Adrenal gland (tissue), 12 donors: ENCODE measurements around the gene BICRAL. TPM values are rescaled to one million over a fixed set of nuclear protein-coding genes. Genes with fewer than 3 reads are reported as not detected.
"Not testable (repeated sequence)": the region's sequence is repeated elsewhere in the genome, so short reads cannot be mapped to it uniquely, and the experiment has no call there.

Source experiments
- DNase-seq, 7 donors: peaks; one replicate each; pipeline ENCODE4 v3.0.0-alpha.2; 2019 to 2020
- H3K27ac ChIP-seq, 5 donors: fragments of 200-600 bp; sonication (generic) in 4 of 5; 1 replicate in 3 of 5; 2 replicates in 2 of 5; pipeline versions ENCODE4 v1.5.1 to v1.8.0; 2016 to 2020; ENCODE audit warnings: mild to moderate bottlenecking in 1 of 5
- H3K27me3 ChIP-seq: fragments of 200-600 bp; 2 replicates; pipeline ENCODE4 v1.8.0; 2021
- H3K36me3 ChIP-seq, 2 donors: fragments of 200-600 bp; replicated peaks in 1 of 2; 1 replicate in 1 of 2; 2 replicates in 1 of 2; pipeline versions ENCODE4 v1.5.1 to v1.8.0; 2018 to 2022
- H3K4me1 ChIP-seq, 2 donors: fragments of 200-600 bp; replicated peaks in 1 of 2; 1 replicate in 1 of 2; 2 replicates in 1 of 2; pipeline versions ENCODE4 v1.5.1 to v1.8.0; 2018 to 2021
- H3K4me3 ChIP-seq, 4 donors: fragments of 200-600 bp; sonication (generic) in 3 of 4; one replicate each; pipeline ENCODE4 v1.5.1; 2016 to 2018
- H3K9me3 ChIP-seq, 3 donors: fragments of 200-600 bp; sonication (generic) in 1 of 3; replicated peaks in 1 of 3; 1 replicate in 2 of 3; 2 replicates in 1 of 3; pipeline versions ENCODE4 v1.5.1 to v1.8.0; 2016 to 2021
- POLR2A ChIP-seq, 2 donors: fragments of 450-650 bp; IDR thresholded peaks; one replicate each; pipeline ENCODE4 v1.6.1; 2017; ENCODE audit warnings: antibody characterized with exemption in 2 of 2, mild to moderate bottlenecking in 2 of 2, moderate library complexity in 1 of 2
- whole genome bisulfite sequencing, 4 donors: extraction: QIAGEN DNeasy Blood & Tissue Kit in 2 of 4; methylation state at CpG; one replicate each; pipeline versions ENCODE4 v1.1.5 to v1.1.7; 2013 to 2017; 5-methylcytosine and 5-hydroxymethylcytosine counted together
- intact Hi-C, 2 donors: fragments of 100-400 bp; cut with DNase I; formaldehyde crosslinking; loops; one replicate each; pipeline versions ENCODE4 v1.14.1 to v1.15.0; 2022 to 2023
- polyA plus RNA-seq, 3 donors: library from polyadenylated mRNA; stranded (reverse); fragments of 200-250 nt in 2 of 3; fragments of 350-450 nt in 1 of 3; fragmentation: Illumina TruSeq in 1 of 3; extraction: RNeasy Lipid Tissue Mini Kit (QIAGEN cat#74804) in 1 of 3; gene quantifications; one replicate each; pipeline ENCODE4 v1.2.3, GENCODE V29; 2013 to 2014
- total RNA-seq, 9 donors: library from RNA; depleted of rRNA in 4 of 9; stranded (reverse); fragments of >200 nt in 4 of 9; fragments of 120-200 nt in 1 of 9; fragmentation: NEBNext Ultra II Directional in 1 of 9; extraction: Animal tissue kit (Norgen Biotek cat#: 25700) in 1 of 9; gene quantifications; one replicate each; pipeline versions ENCODE4 v1.1.0 to v1.2.4, GENCODE V29; 2013 to 2023
- TF ChIP-seq, protein P1 (sequence below), 6 experiments: fragments of 450-650 bp in 4 of 6; fragments of 200-600 bp in 2 of 6; sonication (generic) in 1 of 6; IDR thresholded peaks; 1 replicate in 5 of 6; 2 replicates in 1 of 6; pipeline versions ENCODE4 v1.5.1 to v1.8.0; 2016 to 2021; ENCODE audit warnings: antibody characterized with exemption in 6 of 6, mild to moderate bottlenecking in 2 of 6, moderate library complexity in 1 of 6
- donor health status: healthy with polysubstance abuse.
- donor health status: Bipolar disorder and iron deficiency.
- donor health status: DM: yes; HTN: yes; CAD: no.
- donor health status: DM: no; HTN: no; CAD: no.
- donor health status: DM: no; HTN: no; CAD: no.
- donor health status: DM: yes; HTN: yes; CAD: no.

Gene BICRAL
- total and polyA plus RNA-seq, 12 donors, result 2.8 to 16.1 (median 9.0) TPM

DNA sequence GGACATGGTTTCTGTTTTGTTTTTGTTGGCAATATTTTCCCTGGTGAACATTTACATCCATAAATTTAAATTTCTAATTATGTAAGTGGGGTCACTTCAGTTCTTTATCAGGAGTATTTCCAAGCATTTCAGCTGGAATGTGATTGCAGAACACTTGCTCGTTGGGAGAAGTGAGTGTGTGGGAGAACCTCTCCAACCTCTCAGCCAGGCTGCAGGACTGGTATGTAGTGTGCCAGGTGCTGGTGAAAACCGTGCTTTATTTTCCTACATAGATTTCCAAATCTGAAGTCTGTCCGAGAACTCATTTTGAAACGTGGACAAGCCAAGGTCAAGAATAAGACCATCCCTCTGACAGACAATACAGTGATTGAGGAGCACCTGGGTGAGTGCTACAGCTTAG lies 103.8 kb downstream of the BICRAL start:
- TF ChIP-seq, protein P1, sequence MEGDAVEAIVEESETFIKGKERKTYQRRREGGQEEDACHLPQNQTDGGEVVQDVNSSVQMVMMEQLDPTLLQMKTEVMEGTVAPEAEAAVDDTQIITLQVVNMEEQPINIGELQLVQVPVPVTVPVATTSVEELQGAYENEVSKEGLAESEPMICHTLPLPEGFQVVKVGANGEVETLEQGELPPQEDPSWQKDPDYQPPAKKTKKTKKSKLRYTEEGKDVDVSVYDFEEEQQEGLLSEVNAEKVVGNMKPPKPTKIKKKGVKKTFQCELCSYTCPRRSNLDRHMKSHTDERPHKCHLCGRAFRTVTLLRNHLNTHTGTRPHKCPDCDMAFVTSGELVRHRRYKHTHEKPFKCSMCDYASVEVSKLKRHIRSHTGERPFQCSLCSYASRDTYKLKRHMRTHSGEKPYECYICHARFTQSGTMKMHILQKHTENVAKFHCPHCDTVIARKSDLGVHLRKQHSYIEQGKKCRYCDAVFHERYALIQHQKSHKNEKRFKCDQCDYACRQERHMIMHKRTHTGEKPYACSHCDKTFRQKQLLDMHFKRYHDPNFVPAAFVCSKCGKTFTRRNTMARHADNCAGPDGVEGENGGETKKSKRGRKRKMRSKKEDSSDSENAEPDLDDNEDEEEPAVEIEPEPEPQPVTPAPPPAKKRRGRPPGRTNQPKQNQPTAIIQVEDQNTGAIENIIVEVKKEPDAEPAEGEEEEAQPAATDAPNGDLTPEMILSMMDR (IDR thresholded peaks at IDR 0.05), result no peak
- TF ChIP-seq POLR2A (IDR thresholded peaks at IDR 0.05), result no peak
- H3K4me3 ChIP-seq, result no peak overlapping the region
- no peaks in the 10 kb centered on the region for H3K27me3 ChIP-seq
- no peak overlapping the region for H3K27ac ChIP-seq
- no peaks in the 10 kb centered on the region for H3K9me3 ChIP-seq
- H3K4me1 ChIP-seq, result peaks cover 12 to 19% of the 10 kb centered on the region in 2 donors
- H3K36me3 ChIP-seq, result peaks cover 0 to 59% of the 10 kb centered on the region in 2 donors
- intact Hi-C loops, result no loop called here
- DNase-seq, result no peak
- WGBS, 4 donors, result 47 to 60% (median 53%) methylated on average over 4 of the region's 4 CpGs

DNA sequence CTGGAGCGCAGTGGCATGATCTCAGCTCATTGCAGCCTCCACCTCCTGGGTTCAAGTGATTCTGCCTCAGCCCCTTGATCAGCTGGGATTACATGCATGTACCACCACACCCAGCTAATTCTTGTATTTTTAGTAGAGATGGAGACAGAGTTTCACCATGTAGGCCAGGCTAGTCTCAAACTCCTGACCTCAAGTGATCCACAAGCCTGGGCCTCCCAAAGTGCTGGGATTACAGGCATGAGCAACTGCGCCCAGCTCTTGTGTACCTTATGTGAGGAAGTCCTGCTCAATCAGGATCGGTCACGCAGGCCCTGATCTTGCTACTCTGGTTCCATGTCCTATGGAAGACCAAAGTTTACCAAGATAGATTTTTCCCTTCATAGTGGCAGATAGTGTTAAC lies 106.3 kb downstream of the BICRAL start:
- WGBS, 4 donors, result 91 to 96% (median 92%) methylated on average over 3 to 4 of the region's 4 CpGs
- intact Hi-C loops, H3K27me3 ChIP-seq, H3K4me3 ChIP-seq, H3K9me3 ChIP-seq: not testable (repeated sequence)
- Histone ChIP-seq H3K36me3 (peaks cover 0 to 43% of the 10 kb centered on the region in 2 donors), H3K4me1 (peaks cover 11 to 13% of the 10 kb centered on the region in 2 donors), H3K27ac (peak overlapping the region in 1 of 5 donors; percentile 13)
- peak in 2 of 7 donors; percentile 10 to 46 for DNase-seq

DNA sequence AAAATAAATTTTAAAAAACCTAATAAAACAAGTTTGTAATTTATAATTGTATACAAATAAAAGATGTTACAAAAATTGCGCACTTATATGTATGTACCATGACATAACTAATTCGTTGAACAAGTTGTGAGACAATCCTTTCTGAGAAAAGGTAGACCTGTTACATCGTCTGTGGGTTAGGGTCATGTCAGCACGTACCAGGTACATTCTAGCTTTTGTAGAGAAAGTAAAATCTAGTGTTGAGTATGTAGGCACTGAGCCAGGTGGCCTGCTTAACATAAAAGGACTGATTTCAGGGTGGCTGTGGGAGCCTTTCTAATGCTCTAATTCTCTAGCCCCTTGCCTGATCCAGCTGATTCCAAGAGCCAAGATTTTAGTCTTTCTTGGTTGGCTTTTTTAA lies 108.0 kb downstream of the BICRAL start:
- 52 to 64% (median 53%) methylated on average over 4 of the region's 4 CpGs for WGBS, 4 donors
- intact Hi-C loops, result no loop called here
- peak overlapping the region; percentile 65 to 97 (median 90) for H3K27ac ChIP-seq
- H3K27me3 ChIP-seq, result no peaks in the 10 kb centered on the region
- TF ChIP-seq, protein P1 (IDR thresholded peaks at IDR 0.05), result no peak
- DNase-seq, result peak in 2 of 7 donors; percentile 12 to 50
- H3K9me3 ChIP-seq, result no peaks in the 10 kb centered on the region
- peaks cover 0 to 27% of the 10 kb centered on the region in 2 donors for H3K36me3 ChIP-seq
- H3K4me1 ChIP-seq, result peaks cover 16 to 17% of the 10 kb centered on the region in 2 donors
- peak overlapping the region in 2 of 4 donors; percentile 67 to 80 for H3K4me3 ChIP-seq

DNA sequence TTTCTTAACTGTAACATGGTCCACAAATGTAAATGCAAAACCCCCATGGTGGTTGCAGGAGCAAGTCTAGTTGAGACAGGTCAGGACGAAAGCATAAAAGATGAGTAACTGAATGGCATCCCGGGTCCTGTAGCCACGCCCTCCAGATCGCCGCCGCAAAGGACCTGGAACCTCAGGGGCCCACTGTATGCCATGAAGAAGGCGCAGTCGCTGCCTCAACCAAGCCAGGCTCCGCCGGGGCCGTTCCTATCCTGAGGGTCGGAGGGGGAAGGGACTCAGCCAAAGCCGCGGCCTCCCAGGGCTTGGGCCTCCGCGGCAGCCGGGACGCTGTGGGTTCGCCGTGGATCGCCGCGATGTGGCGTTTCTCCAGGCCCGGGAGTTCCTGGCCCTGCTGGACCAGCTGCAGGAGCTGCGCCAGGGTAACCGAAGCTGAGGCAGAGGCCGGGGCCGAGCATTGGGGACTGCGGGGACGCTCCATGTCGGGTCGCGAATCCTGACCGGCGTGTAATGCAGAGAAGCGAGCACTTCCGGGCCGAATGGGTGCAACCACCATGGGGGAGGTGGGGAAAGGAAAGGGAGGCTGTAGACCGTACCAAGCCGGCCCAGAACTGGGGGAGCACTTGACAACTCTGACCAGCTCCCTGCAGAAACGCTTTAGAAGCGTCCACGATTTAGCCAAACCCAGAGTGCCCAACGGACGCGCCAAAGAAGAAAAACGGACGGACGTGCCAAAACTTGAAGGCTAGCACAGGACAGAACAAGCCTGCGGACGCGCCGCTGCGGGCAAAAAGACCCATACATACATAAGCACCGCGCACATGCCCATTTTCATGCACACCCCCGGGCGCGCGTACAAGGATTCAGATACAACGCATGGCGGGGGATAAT lies 108.7 kb downstream of the BICRAL start:
- H3K27ac ChIP-seq, result peak overlapping the region; percentile 65 to 97 (median 90)
- H3K9me3 ChIP-seq, result no peaks in the 10 kb centered on the region
- DNase-seq, result peak; percentile 93 to 98 (median 96)
- TF ChIP-seq, protein P1 (IDR thresholded peaks at IDR 0.05), result no peak
- peak; percentile 71 to 93 for TF ChIP-seq POLR2A (IDR thresholded peaks at IDR 0.05)
- peaks cover 16 to 17% of the 10 kb centered on the region in 2 donors for H3K4me1 ChIP-seq
- peaks cover 0 to 20% of the 10 kb centered on the region in 2 donors for H3K36me3 ChIP-seq
- intact Hi-C loops, result no loop called here
- 0 to 1% (median 1%) methylated on average over 21 to 63 of the region's 63 CpGs for WGBS, 4 donors
- no peaks in the 10 kb centered on the region for H3K27me3 ChIP-seq
- H3K4me3 ChIP-seq, result peak overlapping the region; percentile 67 to 85 (median 78)
